Stomach smooth muscle (tissue), 2 donors: ENCODE measurements around the gene KCND2.

Experiments used
- H3K27ac ChIP-seq: one replicate; pipeline ENCODE4 v1.7.0; 2013; ENCODE audit warnings: mild to moderate bottlenecking, low read length, inconsistent platforms
- H3K27me3 ChIP-seq, 2 donors: one replicate each; pipeline ENCODE4 v1.7.0; 2013; ENCODE audit warnings: low read length in 2 of 2; ENCODE audit not compliant: insufficient read depth in 2 of 2, control insufficient read depth in 1 of 2
- H3K36me3 ChIP-seq, 2 donors: one replicate each; pipeline ENCODE4 v1.7.0; 2013; ENCODE audit warnings: low read length in 2 of 2; ENCODE audit not compliant: control insufficient read depth in 2 of 2, insufficient read depth in 2 of 2
- H3K4me1 ChIP-seq: one replicate; pipeline ENCODE4 v1.7.0; 2013; ENCODE audit warnings: low read length; ENCODE audit not compliant: control insufficient read depth, insufficient read depth
- H3K4me3 ChIP-seq, 2 donors: one replicate each; pipeline ENCODE4 v1.7.0; 2013; ENCODE audit warnings: low read length in 2 of 2
- H3K9ac ChIP-seq, 2 donors: one replicate each; pipeline ENCODE4 v1.7.0; 2013; ENCODE audit warnings: low read length in 2 of 2, mild to moderate bottlenecking in 1 of 2
- H3K9me3 ChIP-seq, 2 donors: one replicate each; pipeline ENCODE4 v1.7.0; 2013; ENCODE audit warnings: low read length in 2 of 2; ENCODE audit not compliant: control insufficient read depth in 2 of 2
- donor health status: healthy.
- donor health status: Pancreatic carcinoma.

The KCND2 gene

DNA sequence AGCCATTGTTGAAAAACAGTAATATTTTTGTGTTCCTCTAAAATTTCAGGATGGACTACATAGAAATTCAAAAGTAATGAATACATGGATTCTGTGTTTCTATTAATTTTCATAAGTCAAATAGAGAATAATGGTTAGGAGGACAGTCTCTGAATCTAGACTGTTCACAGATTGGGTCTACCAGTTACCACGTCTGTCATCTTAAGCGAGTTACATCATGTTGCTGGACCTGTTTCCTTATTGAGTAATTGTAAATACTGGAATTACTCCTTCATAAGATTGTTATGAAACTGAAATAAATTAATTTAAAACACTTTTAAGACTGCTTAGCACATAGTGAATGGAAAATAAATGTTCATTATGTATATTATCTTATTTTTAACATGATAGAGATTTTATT is 172.3 kb downstream of the KCND2 start:
- Histone ChIP-seq H3K4me3 (no peak overlapping the region), H3K9me3 (no peaks in the 10 kb centered on the region), H3K27ac (no peak overlapping the region), H3K9ac (no peak overlapping the region), H3K4me1 (no peaks in the 10 kb centered on the region), H3K27me3 (no peaks in the 10 kb centered on the region), H3K36me3 (no peaks in the 10 kb centered on the region)

DNA sequence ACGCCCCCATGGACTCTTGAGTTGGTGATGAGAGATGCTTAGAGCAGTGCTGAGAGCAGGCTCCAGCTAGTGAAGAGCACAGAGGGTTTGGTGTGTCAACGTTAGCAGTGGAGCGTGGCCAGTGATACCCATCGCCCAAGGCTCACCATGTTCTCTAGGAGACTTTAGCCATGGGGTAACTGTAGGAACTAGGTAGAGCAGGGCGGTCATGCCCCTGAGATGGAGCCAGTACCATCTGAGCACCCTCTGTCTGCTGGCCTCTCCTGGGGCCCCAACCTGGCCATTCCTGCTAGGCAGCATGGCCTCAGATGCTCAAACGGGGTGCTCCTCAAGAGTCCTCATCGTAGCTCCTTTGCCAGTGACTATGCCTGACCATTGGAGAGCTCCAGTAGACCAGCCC is 179.7 kb downstream of the KCND2 start:
- Histone ChIP-seq H3K36me3 (no peaks in the 10 kb centered on the region), H3K4me1 (no peaks in the 10 kb centered on the region), H3K9ac (no peak overlapping the region), H3K27ac (no peak overlapping the region), H3K27me3 (no peaks in the 10 kb centered on the region), H3K4me3 (no peak overlapping the region), H3K9me3 (peaks cover 0 to 4% of the 10 kb centered on the region in 2 donors)

DNA sequence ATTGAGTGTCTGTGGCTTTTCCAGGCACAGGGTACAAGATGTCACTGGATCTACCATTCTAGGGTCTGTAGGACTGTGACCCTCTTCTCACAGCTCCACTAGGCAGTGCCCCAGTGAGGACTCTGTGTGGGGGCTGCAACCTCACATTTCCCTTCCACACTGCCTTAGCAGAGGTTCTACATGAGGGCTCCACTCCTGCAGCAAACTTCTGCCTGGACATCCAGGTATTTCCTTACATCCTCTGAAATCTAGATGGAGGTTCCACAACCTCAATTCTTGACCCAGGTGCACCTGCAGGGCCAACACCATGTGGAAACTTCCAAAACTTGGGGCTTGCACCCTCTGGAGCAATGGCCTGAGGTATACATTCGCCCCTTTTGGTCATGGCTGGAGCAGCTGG is 183.7 kb downstream of the KCND2 start:
- H3K27me3 ChIP-seq: no peaks in the 10 kb centered on the region
- H3K4me3 ChIP-seq: no peak overlapping the region
- no peaks in the 10 kb centered on the region for H3K36me3 ChIP-seq
- H3K27ac ChIP-seq: no peak overlapping the region
- H3K9me3 ChIP-seq: peaks cover 0 to 4% of the 10 kb centered on the region in 2 donors
- no peaks in the 10 kb centered on the region for H3K4me1 ChIP-seq
- H3K9ac ChIP-seq: no peak overlapping the region

DNA sequence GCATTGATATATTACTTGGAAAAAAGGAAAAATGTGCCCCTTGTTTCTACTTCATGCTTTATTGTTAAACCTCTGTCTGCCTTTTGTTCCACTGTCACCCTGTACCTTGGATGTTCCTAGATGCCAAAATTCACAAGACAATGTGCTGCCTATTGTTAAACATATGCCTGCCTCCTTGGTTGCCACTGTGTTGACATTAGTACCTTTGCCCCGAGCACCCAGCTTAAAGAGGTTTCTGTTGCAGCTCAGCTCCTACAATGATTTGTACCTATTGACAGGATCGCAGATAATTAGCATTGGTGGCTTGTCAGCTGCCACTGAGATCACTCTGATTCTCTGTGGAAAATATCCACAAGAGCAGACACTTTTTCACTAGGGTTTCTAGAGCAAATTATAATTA is 188.0 kb downstream of the KCND2 start:
- Histone ChIP-seq H3K36me3 (no peaks in the 10 kb centered on the region), H3K4me1 (no peaks in the 10 kb centered on the region), H3K27ac (no peak overlapping the region), H3K27me3 (no peaks in the 10 kb centered on the region), H3K9me3 (no peaks in the 10 kb centered on the region), H3K9ac (no peak overlapping the region), H3K4me3 (no peak overlapping the region)

DNA sequence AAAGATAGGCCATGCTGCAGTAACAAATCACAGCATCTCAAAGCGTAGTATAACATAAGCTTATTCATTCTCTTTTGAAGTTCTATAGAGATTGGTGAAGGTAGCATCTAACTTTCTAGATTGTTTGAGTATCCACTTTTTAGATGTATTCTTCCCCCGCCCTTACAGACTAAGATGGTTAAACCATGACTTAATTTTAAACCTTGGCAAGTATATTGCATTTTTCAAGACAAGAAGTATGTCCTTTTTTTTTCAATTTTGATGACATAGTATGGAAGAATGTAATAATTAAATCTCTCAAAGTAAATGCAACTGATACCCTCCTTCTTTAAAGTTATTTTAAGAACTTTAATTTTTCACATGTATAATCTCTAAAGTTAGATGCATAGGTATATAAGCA is 190.0 kb downstream of the KCND2 start:
- no peaks in the 10 kb centered on the region for H3K27me3 ChIP-seq
- H3K4me1 ChIP-seq: no peaks in the 10 kb centered on the region
- H3K36me3 ChIP-seq: no peaks in the 10 kb centered on the region
- no peak overlapping the region for H3K27ac ChIP-seq
- H3K9me3 ChIP-seq: no peaks in the 10 kb centered on the region
- no peak overlapping the region for H3K9ac ChIP-seq
- no peak overlapping the region for H3K4me3 ChIP-seq

DNA sequence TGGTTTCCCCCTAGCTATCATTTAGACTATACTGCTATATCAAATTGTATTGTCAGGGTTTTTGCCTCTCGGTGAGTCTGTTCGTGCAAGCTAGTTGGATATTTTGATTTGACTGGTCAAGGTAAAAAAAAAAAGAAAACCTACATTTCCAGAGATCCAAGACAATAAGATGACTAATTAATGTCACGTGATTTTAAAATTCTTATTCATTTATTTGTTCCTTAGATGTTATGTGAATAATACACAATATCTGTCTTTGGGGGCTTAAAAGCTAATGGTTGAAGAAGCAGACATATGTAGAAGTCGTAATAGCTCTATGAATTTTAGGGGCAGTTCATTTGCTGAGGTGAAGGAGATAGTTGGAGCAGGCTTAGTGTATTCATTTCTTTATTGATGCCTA is 191.1 kb downstream of the KCND2 start:
- Histone ChIP-seq H3K4me1 (no peaks in the 10 kb centered on the region), H3K4me3 (no peak overlapping the region), H3K36me3 (no peaks in the 10 kb centered on the region), H3K27ac (no peak overlapping the region), H3K27me3 (no peaks in the 10 kb centered on the region), H3K9ac (no peak overlapping the region), H3K9me3 (no peaks in the 10 kb centered on the region)

DNA sequence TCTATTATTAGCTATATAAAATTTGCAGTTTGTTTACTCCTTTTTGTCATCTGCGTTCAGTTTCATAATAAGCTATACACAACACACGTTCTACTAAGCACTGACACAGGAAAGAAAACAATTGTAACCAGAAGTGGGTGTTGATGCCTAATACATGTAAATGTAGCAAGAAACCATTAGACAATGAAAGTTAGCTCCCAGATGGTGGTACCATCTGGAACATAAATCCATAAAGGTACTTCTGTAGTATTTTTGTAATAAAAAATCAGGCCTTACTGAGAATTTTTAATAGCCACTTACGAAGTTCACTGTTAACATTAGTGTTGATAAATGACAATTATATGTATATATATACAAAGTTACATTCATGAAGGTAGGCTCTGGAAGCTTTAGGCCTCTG is 194.7 kb downstream of the KCND2 start:
- Histone ChIP-seq H3K4me1 (no peaks in the 10 kb centered on the region), H3K27ac (no peak overlapping the region), H3K27me3 (no peaks in the 10 kb centered on the region), H3K36me3 (no peaks in the 10 kb centered on the region), H3K9ac (no peak overlapping the region), H3K9me3 (no peaks in the 10 kb centered on the region), H3K4me3 (no peak overlapping the region)

DNA sequence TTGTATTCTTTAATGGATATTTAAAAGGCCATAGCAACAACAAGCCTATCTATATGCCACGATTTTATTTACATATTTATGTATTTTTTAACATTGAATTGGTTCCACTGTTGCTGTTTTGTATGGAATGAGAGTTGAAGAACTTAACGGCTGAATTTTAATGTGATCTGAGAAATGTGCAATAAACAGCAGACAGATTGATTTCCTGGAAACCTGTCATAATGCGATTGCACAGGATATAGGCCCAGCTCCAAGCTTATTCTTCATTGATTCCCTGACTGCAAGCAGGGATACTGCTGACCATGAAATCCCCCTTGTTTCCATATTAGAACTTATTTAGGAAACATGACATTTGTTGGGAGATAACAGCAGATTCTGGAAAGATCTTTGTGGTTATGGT is 195.6 kb downstream of the KCND2 start:
- Histone ChIP-seq H3K4me3 (no peak overlapping the region), H3K36me3 (no peaks in the 10 kb centered on the region), H3K27me3 (no peaks in the 10 kb centered on the region), H3K9me3 (no peaks in the 10 kb centered on the region), H3K27ac (no peak overlapping the region), H3K4me1 (no peaks in the 10 kb centered on the region), H3K9ac (no peak overlapping the region)

DNA sequence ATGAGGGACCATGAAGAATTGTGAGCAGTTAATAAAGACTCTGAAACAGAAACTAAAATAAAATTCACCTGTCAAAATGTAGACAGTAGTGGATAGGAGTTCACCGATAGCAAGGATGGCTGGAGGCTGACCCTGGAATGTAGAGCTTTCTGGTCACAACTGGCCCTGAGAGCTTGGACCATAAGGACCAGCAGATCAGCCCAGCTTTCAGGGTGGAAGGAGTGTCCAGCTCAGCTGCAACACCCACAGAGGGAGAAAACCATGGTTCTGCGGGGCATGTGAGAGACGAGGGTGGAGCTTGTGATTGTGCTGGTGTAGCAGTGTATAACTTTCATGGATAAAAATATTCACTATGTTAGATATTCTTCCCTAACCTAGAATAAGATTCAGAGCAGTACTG is 199.9 kb downstream of the KCND2 start:
- H3K27ac ChIP-seq: no peak overlapping the region
- H3K4me1 ChIP-seq: no peaks in the 10 kb centered on the region
- H3K9me3 ChIP-seq: no peaks in the 10 kb centered on the region
- H3K27me3 ChIP-seq: no peaks in the 10 kb centered on the region
- H3K4me3 ChIP-seq: no peak overlapping the region
- no peak overlapping the region for H3K9ac ChIP-seq
- H3K36me3 ChIP-seq: no peaks in the 10 kb centered on the region

DNA sequence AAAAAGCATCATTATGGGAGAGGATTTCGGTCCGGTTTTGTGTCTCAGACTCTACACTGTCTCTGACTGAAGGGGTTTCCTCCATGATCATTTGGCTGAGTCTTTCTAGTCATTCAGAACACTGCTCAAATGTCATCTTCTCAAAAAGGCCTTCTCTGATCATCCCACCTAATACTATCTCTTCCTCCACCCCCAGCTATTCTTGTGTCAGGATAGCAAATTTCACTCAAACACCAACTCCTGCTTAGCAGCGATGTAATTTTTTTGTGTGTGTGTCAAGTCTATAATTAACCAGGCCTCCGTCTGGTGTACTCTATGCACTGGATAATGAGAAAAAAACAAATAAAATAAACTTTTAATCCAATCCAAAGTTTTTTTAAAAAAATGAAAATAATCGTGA is 200.4 kb downstream of the KCND2 start:
- no peaks in the 10 kb centered on the region for H3K9me3 ChIP-seq
- no peak overlapping the region for H3K27ac ChIP-seq
- no peaks in the 10 kb centered on the region for H3K36me3 ChIP-seq
- no peaks in the 10 kb centered on the region for H3K4me1 ChIP-seq
- no peak overlapping the region for H3K9ac ChIP-seq
- H3K4me3 ChIP-seq: no peak overlapping the region
- H3K27me3 ChIP-seq: no peaks in the 10 kb centered on the region

DNA sequence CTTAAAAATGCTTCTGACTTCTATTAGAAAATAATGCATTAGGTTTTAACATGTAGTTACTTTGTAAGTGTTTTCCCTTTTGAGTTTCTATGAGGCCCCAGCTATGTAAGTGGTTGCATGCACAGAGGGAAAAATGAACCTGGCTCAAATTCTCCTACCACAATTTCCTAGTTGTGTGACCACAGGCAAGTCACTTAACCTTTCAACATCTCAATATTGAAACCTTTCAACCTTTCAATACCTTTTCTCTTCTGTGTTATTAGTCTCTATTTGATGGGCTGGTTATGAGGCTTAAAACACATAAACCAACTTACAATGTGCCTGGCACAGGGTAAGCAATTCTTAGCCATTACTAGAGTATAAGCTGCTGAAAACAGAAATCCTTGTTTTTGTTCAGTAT is 203.0 kb downstream of the KCND2 start:
- Histone ChIP-seq H3K27ac (no peak overlapping the region), H3K27me3 (no peaks in the 10 kb centered on the region), H3K9me3 (no peaks in the 10 kb centered on the region), H3K9ac (no peak overlapping the region), H3K4me1 (no peaks in the 10 kb centered on the region), H3K36me3 (no peaks in the 10 kb centered on the region), H3K4me3 (no peak overlapping the region)

DNA sequence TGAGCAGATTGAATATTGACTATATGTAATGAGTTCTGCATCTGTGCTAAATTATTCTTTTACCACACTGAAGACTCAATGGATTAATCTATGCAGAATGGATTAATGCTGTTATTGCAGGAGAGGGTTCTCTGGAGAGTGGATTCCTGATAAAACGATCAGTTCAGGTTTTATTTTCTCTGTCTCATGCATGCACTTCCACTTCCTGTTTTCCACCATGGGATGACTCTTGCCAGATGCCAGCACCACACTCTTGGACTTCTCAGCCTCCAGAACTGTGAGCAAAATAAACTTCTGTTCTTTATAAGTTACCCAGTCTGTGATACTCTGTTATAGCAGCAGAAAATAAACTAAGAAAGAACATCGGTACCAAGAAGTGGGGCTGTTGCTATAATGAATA is 207.5 kb downstream of the KCND2 start:
- no peak overlapping the region for H3K27ac ChIP-seq

More for the DNA sequence above, 207.5 kb downstream of the KCND2 start:
- Histone ChIP-seq H3K36me3 (no peaks in the 10 kb centered on the region), H3K9ac (no peak overlapping the region), H3K9me3 (no peaks in the 10 kb centered on the region), H3K4me3 (no peak overlapping the region), H3K4me1 (no peaks in the 10 kb centered on the region), H3K27me3 (no peaks in the 10 kb centered on the region)
